Activated CD4-positive, alpha-beta T cell treated with anti-CD3 and anti-CD28 coated beads for 4 hours (primary cell): Measurements from ENCODE around the gene SLC37A2.
"Not testable (repeated sequence)": the region's sequence is repeated elsewhere in the genome, so short reads cannot be mapped to it uniquely, and the experiment has no call there.

Experiments
- DNase-seq, 2 donors: peaks; one replicate each; pipeline ENCODE4 v3.0.0-alpha.2; 2020

The SLC37A2 gene

DNA sequence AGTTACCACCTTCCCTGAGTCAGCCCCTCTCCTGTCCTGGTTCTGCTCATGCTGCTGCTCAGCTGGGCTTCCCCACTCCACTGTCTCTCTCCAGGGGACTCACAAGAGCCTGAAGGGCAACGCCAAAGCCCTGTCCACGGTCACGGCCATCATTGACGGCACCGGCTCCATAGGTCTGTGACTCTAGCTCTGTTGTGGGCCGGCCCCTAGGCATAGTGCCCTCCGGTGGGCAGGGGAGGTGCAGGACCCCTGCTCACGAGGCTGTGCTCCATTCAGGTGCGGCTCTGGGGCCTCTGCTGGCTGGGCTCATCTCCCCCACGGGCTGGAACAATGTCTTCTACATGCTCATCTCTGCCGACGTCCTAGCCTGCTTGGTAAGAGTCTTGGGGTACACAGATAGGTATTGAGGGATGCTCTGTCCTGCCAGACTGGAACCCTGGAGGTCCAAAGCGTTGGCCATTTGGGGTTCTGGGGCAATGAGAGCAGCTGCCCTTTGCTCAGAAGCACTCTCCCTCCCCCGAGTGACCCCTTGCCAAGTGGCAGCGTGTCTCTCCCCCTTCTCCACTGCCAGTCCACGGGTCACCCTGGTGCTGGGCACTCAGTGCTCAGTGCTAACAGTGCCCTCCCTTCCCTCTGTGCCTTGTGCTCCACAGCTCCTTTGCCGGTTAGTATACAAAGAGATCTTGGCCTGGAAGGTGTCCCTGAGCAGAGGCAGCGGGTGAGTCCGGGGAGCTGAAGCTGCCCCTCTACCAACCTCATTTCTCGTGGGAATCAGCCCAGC, 22.4 kb downstream of the SLC37A2 start:
- no peak for DNase-seq

DNA sequence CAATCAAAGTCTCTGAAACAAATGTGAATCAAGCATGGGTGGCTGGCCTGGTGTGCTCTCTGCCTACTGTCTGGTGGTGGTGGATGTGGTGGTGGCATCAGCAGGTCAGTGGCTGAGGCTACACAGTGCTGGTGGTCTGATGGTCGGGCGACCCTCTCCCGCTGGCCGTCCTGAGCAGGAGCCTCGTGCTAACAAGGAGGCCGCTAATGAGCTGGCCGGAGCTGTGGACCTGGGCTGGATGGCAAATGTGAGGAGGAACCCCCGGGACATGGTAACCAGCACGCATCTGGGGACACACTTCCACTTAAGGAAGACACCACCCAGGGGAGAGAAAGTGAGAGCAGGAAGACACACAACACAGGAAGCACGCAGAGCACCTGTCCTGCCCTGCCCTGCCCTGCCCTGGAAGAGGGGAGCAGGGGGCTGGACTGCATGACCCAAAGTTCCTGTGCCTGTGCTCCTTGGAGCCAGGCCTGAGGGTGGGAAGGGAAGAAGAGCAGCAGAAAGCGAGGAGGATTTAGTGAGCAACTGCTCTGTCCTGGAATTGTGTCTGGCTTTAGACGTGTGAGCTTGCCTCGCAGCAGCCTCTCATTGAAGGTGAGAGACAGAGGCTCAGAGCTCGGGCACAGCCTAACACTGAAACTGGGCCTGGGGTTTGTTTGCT, 23.7 kb downstream of the SLC37A2 start:
- no peak for DNase-seq

GRCh38 chr11:125088123-125088522, 25.0 kb downstream of the SLC37A2 start:
- DNase-seq: no peak

DNA sequence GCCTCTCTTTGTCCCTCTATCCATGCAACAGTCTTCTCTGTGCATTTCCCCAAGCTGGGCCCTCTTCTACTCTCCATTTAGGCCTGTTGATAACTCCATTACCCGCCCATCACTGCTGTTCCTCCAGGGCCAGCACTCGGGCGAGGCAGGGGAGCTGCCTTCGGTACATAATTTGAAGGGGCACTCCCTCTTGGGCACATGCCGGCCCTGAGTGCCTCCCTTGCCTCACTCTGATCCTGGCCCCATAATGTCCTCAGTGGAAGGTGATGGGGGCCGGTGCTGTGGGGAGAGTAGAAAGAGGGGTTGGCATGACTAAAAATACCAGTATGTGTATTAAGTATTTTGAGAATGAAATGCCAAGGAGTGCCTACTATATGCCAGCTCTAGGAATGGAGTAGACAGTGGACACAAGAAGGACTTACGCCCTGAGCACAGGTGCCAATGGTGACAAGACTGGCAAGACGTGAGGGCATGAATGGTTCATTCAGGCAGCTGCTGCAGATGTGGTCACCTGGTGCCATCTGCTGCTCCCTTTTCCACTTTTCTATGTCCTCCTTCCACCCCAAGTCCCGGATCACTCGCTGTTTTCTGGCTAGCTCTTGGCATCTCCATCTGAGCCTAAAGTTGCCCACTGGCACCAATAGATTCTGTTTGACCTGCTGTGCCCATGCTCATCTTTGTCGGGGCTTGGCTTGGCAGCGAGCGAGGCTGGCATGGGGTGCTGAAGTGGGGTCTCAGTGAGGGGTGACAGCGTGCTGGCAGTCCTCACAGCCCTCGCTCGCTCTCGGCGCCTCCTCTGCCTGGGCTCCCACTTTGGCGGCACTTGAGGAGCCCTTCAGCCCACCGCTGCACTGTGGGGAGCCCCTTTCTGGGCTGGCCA, 25.7 kb downstream of the SLC37A2 start:
- DNase-seq: no peak

GRCh38 chr11:125089481-125089880, 26.4 kb downstream of the SLC37A2 start:
- not testable (repeated sequence) for DNase-seq

DNA sequence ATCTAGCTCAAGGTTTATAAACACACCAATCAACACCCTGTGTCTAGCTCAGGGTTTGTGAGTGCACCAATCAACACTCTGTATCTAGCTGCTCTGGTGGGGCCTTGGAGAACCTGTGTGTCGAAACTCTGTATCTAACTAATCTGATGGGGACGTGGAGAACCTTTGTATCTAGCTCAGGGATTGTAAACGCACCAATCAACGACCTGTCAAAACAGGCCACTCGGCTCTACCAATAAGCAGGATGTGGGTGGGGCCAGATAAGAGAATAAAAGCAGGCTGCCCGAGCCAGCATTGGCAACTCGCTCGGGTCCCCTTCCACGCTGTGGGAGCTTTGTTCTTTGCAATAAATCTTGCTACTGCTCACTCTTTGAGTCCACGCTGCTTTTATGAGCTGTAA, 27.0 kb downstream of the SLC37A2 start:
- DNase-seq: not testable (repeated sequence)

GRCh38 chr11:125090816-125091215, 27.7 kb downstream of the SLC37A2 start:
- DNase-seq: no peak

DNA sequence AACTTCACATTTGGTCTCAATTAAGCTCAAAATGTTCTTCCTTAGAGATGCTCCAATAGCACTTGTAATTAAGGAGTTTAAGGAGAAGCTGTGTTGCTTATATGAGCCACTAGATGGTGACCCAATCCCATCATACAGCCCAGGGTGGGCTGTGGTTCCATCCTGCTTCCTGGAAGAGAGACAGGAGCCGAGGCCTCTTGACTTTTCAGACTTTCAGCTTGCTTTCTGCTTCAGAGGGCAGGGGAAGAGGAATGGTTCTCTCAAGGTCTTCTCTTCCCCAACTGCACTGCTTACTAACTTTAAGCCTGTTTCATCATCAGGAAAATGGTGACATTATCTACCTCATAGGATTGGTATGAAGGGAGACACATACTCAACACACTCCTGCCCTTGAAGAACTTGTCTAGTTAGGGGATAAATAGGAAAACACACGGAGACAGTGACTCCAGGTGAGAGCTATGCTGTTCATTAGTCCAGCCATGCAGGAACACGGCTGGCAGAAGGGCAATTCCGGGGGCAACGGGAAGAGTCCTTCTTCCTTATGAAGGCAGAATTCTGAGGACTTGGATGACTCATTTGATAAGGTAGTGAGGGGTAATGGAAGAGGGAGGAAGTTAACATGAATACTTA, 28.3 kb downstream of the SLC37A2 start:
- DNase-seq: no peak

DNA sequence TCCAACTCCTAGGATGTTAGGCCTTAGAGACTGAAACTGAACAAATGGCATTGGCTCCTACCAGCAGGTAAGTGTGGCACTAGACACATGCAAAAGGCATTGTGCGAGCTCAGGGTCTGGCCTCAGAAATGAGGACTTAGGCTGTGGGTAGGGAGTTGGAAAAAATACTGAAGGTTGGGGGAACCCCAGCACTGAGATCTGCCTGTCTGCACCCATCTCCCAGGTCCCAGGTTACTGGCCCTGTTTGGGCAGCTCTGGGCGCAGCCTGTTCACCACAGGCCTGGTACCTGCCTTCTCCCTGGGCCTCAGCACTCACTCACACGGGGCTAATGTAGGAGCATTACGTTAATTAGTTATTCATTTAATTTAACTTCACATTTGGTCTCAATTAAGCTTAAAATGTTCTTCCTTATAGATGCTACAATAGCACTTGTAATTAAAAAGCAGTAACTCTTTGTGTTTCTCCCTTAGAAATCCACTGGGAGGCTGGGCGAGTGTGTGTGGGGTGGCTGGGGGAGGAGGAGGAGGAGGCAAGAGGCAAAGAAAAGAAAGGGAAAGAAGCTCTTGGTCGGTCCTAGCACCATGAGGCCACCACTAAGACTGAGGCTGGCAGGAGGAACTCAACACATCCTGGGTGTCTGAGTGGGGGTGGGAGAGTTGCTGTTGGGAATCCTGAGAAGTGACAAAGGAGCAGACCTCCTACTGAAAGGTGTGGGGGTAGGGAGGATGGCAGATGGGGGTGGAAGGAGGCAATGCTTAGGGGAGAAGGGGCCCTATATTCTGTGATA, 29.0 kb downstream of the SLC37A2 start:
- DNase-seq: no peak

- no peak for DNase-seq
Measured at GRCh38 chr11:125092669-125093068, 29.6 kb downstream of the SLC37A2 start.

GRCh38 chr11:125093502-125093901, 30.4 kb downstream of the SLC37A2 start:
- DNase-seq: no peak

DNA sequence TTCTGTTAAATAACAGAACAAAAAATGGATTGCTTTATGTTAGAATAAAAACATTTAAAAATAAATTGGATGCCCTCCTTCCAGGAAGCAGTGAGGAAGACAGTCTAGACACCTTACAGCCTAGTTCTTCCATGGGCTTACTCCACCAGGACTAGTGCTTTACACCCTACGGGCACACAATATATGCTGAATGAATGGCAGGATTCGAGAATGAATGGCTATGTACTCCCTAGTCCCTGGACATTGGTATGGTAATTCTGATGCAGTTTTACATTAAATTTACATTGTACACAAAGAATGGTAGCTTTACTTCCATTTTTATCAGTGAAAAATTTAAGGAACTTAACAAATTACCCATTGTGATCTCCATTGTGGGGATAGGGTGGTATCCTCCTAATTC, 31.6 kb downstream of the SLC37A2 start:
- DNase-seq: no peak

DNA sequence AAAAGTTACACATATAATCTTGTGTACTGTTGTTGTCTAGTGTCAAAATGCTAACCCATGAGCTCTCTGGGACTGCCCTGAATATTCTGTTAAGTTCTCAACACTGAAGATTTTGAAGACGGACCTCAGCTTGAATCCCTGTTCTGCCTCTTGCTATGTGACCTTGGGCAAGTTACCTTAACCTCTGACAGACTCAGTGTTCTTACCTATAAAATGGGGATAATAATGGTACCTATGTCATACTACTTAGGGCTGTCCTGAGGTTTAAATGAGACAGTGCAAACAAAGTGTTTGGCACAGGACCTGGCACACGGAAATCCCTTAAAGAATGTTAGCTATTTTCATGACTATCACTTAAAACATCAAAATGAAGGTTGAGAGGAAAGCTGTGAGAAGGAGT, 37.0 kb downstream of the SLC37A2 start:
- DNase-seq: no peak

DNA sequence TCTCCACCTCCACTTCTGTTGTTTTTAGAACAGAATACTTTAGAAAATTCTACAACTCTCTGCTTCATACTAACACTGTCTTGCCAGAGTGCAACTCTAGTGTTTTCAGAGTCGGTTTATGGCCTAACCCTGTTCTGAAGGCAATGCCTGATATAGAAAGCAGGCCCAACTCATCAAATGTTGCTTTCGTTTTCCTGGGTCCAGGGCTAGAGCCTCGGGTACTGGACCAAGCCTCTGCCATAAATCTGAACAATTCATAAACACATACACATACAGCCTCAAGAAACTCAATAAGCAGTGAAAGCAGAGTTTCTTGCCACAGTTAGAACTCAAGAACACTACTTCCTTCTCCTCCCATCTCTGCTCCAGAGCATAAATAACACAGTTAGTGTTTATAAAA, 38.5 kb downstream of the SLC37A2 start:
- DNase-seq: no peak

DNA sequence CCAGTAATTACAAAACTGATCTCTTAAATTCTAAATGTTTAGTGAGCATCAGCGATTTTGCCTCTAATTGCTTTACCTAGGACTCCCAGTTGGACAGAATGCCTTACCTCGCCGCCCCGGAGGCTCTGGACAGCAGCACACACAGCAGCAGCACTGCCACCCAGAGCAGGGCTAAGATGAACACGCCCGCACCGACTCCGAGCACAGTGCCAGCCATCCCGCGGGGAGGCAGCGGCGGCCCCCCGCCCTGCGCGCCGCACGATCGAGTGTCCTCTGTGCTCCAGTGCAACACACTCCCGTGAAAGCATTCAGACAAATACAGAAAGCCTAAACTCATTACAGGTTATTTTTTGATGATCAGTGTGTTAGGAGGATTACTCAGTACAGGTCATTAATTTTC, 38.9 kb downstream of the SLC37A2 start:
- DNase-seq: no peak

DNA sequence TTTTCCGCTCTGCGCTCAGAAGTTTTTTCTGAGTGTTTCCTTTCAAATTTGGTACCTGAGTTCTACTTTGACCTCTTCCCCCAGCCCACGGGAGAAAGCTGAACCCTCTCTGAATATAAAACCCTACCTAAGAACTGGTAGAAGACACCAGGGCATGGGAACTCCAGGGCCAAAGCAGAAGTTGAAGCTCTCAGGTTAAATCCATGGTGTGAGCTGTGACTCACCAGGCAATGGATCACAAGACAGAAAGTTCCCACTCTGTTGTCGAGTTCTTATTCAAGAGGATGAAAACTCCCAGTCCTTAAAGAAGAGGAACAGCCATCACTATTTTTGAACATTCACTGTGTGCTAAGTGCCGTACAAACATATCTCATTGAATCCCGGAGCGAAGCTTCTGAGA, 39.4 kb downstream of the SLC37A2 start:
- DNase-seq: no peak

DNA sequence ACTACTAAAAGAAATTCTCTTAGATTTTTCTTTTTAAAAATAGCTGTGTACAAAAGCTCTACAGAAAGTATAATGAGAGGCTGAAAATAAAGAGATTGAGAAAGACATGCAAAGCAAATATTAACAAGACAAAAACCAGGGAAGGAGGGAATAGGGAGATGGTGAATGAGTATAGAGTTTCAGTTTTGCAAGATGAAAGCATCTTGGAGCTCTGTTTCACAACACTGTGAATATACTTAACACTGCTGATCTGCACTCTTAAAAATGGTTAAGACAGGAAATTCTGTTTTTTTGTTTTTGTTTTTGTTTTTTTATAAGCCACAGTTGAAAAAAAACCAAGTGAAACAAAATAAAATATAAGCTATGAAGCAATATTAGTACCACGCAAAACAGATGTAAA, 42.8 kb downstream of the SLC37A2 start:
- no peak for DNase-seq

DNA sequence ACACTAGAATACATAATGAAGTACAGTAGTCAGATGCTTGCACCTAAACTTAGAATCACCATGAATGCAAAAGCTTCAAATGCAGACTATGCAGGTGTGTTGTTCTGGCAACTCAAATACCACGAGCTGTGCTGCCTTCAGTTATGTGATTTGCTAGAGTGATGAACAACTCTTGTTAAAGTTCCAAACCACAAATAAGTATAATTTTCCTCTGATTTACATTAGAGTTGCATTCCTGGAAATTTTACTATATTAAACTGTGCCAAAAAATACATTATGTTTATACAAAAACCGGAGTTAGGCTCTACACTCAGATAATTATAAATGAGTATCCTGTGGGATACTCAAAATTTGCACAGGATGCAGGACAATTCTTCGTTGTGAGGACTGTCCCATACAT, 45.4 kb downstream of the SLC37A2 start:
- DNase-seq: no peak

- no peak for DNase-seq
Measured at GRCh38 chr11:125110506-125110905, 47.4 kb downstream of the SLC37A2 start.

DNA sequence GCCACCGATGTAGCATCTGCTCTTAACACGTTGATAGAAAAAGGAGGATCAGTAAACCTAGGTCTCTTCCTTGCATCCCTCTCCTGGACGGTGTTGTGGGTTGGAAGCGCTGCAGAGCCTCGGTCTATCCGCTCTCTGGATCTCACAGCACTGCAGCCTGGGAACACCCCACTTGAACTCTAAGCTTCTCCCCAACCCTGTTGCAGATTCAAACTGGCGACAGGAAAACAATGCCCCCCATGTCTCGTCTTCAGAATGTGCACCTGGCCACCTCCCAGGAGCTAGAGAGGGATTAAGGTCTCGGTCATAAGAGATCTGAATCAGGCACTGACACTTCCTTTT, 47.9 kb downstream of the SLC37A2 start:
- peak in 1 of 2 donors; percentile 6 for DNase-seq

- peak; percentile 91 for DNase-seq
Measured at GRCh38 chr11:125111343-125112207, 48.5 kb downstream of the SLC37A2 start, which contains the start of gene TMEM218. Gene TMEM218, minus strand, starts transcription at chr11:125111626. Its CDS starts 9,385 bp downstream, at chr11:125102241.
